GM23338 (cell line): Measurements from ENCODE around the gene CLN6.

ENCODE experiments used
- CREB1 ChIP-seq: fragments of 250-450 bp; sonication (Bioruptor Pico); IDR thresholded peaks from 2 replicates; pipeline ENCODE4 v1.5.0; 2020; ENCODE audit warnings: low read depth, mild to moderate bottlenecking, moderate library complexity
- EZH2 ChIP-seq: fragments of 200-600 bp; sonication (generic); IDR thresholded peaks from one replicate; pipeline ENCODE4 v1.8.0; 2017; ENCODE audit warnings: antibody characterized with exemption, mild to moderate bottlenecking, low read depth; ENCODE audit not compliant: unreplicated experiment
- EZH2phosphoT487 ChIP-seq: fragments of 200-600 bp; sonication (generic); IDR thresholded peaks from one replicate; pipeline ENCODE4 v1.8.1; 2018; ENCODE audit warnings: antibody characterized with exemption; ENCODE audit not compliant: unreplicated experiment
- JUNB ChIP-seq: IDR thresholded peaks from one replicate; pipeline ENCODE4 v1.6.1; 2016; ENCODE audit warnings: antibody characterized with exemption; ENCODE audit not compliant: unreplicated experiment
- NANOG ChIP-seq: IDR thresholded peaks from 2 replicates; pipeline ENCODE4 v1.6.1; 2016; ENCODE audit warnings: antibody characterized with exemption, borderline replicate concordance
- POLR2AphosphoS5 ChIP-seq: IDR thresholded peaks from 2 replicates; pipeline ENCODE4 v1.6.1; 2016; ENCODE audit warnings: antibody characterized with exemption, low read depth
- STAT1 ChIP-seq: IDR thresholded peaks from one replicate; pipeline ENCODE4 v1.6.1; 2016; ENCODE audit warnings: antibody characterized with exemption; ENCODE audit not compliant: unreplicated experiment
- ZNF114 ChIP-seq: fragments of 250-450 bp; sonication (Bioruptor Pico); IDR thresholded peaks from 2 replicates; pipeline ENCODE4 v1.5.0; 2020; ENCODE audit warnings: mild to moderate bottlenecking, moderate library complexity
- ZNF331 ChIP-seq: fragments of 250-450 bp; sonication (Bioruptor Pico); IDR thresholded peaks from 2 replicates; pipeline ENCODE4 v1.5.0; 2020; ENCODE audit warnings: low read depth, mild to moderate bottlenecking, moderate library complexity
- TF ChIP-seq, protein P1 (sequence below), 2 experiments: fragments of 200-600 bp in 1 of 2; sonication (generic) in 1 of 2; conservative IDR thresholded peaks; 2 replicates each; pipeline versions ENCODE4 v1.5.1 to v1.6.1; 2016 to 2017; ENCODE audit warnings: antibody characterized with exemption in 2 of 2, low read depth in 2 of 2, mild to moderate bottlenecking in 2 of 2, moderate library complexity in 1 of 2
- TF ChIP-seq, protein P2 (sequence below): IDR thresholded peaks from one replicate; pipeline ENCODE4 v1.6.1; 2018; ENCODE audit warnings: antibody characterized with exemption; ENCODE audit not compliant: unreplicated experiment
- TF ChIP-seq, protein P3 (sequence below): fragments of 250-450 bp; sonication (Bioruptor Pico); IDR thresholded peaks from 2 replicates; pipeline ENCODE4 v1.5.0; 2020; ENCODE audit warnings: mild to moderate bottlenecking, moderate library complexity
- TF ChIP-seq, protein P4 (sequence below): IDR thresholded peaks from 2 replicates; pipeline ENCODE4 v1.6.1; 2016; ENCODE audit warnings: antibody characterized with exemption

DNA sequence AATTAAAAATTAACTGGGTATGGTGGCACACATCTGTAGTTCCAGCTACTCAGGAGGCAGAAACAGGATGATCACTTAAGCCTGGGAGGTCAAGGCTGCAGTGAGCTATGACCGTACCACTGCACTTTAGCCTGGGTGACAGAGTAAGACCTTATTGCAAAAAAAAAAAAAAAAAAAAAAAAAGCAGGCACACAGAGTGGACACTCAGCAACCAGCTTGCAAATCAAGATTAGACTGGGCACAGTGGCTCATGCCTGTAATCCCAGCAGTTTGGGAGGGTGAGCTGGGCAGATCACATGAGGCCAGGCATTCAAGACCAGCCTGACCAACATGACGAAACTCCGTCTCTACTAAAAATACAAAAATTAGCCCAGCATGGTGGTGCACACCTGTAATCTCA is 5.4 kb downstream of the CLN6 start:
- TF ChIP-seq EZH2 = no peak
- TF ChIP-seq POLR2AphosphoS5 = no peak
- TF ChIP-seq, protein P1, sequence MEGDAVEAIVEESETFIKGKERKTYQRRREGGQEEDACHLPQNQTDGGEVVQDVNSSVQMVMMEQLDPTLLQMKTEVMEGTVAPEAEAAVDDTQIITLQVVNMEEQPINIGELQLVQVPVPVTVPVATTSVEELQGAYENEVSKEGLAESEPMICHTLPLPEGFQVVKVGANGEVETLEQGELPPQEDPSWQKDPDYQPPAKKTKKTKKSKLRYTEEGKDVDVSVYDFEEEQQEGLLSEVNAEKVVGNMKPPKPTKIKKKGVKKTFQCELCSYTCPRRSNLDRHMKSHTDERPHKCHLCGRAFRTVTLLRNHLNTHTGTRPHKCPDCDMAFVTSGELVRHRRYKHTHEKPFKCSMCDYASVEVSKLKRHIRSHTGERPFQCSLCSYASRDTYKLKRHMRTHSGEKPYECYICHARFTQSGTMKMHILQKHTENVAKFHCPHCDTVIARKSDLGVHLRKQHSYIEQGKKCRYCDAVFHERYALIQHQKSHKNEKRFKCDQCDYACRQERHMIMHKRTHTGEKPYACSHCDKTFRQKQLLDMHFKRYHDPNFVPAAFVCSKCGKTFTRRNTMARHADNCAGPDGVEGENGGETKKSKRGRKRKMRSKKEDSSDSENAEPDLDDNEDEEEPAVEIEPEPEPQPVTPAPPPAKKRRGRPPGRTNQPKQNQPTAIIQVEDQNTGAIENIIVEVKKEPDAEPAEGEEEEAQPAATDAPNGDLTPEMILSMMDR (conservative IDR thresholded peaks at IDR 0.05; ENCODE audit: low read depth in 2 of 2) = no peak
- TF ChIP-seq, protein P2, sequence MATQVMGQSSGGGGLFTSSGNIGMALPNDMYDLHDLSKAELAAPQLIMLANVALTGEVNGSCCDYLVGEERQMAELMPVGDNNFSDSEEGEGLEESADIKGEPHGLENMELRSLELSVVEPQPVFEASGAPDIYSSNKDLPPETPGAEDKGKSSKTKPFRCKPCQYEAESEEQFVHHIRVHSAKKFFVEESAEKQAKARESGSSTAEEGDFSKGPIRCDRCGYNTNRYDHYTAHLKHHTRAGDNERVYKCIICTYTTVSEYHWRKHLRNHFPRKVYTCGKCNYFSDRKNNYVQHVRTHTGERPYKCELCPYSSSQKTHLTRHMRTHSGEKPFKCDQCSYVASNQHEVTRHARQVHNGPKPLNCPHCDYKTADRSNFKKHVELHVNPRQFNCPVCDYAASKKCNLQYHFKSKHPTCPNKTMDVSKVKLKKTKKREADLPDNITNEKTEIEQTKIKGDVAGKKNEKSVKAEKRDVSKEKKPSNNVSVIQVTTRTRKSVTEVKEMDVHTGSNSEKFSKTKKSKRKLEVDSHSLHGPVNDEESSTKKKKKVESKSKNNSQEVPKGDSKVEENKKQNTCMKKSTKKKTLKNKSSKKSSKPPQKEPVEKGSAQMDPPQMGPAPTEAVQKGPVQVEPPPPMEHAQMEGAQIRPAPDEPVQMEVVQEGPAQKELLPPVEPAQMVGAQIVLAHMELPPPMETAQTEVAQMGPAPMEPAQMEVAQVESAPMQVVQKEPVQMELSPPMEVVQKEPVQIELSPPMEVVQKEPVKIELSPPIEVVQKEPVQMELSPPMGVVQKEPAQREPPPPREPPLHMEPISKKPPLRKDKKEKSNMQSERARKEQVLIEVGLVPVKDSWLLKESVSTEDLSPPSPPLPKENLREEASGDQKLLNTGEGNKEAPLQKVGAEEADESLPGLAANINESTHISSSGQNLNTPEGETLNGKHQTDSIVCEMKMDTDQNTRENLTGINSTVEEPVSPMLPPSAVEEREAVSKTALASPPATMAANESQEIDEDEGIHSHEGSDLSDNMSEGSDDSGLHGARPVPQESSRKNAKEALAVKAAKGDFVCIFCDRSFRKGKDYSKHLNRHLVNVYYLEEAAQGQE = no peak
- TF ChIP-seq JUNB = no peak
- TF ChIP-seq EZH2phosphoT487 = no peak
- no peak for TF ChIP-seq CREB1
- TF ChIP-seq, protein P3, sequence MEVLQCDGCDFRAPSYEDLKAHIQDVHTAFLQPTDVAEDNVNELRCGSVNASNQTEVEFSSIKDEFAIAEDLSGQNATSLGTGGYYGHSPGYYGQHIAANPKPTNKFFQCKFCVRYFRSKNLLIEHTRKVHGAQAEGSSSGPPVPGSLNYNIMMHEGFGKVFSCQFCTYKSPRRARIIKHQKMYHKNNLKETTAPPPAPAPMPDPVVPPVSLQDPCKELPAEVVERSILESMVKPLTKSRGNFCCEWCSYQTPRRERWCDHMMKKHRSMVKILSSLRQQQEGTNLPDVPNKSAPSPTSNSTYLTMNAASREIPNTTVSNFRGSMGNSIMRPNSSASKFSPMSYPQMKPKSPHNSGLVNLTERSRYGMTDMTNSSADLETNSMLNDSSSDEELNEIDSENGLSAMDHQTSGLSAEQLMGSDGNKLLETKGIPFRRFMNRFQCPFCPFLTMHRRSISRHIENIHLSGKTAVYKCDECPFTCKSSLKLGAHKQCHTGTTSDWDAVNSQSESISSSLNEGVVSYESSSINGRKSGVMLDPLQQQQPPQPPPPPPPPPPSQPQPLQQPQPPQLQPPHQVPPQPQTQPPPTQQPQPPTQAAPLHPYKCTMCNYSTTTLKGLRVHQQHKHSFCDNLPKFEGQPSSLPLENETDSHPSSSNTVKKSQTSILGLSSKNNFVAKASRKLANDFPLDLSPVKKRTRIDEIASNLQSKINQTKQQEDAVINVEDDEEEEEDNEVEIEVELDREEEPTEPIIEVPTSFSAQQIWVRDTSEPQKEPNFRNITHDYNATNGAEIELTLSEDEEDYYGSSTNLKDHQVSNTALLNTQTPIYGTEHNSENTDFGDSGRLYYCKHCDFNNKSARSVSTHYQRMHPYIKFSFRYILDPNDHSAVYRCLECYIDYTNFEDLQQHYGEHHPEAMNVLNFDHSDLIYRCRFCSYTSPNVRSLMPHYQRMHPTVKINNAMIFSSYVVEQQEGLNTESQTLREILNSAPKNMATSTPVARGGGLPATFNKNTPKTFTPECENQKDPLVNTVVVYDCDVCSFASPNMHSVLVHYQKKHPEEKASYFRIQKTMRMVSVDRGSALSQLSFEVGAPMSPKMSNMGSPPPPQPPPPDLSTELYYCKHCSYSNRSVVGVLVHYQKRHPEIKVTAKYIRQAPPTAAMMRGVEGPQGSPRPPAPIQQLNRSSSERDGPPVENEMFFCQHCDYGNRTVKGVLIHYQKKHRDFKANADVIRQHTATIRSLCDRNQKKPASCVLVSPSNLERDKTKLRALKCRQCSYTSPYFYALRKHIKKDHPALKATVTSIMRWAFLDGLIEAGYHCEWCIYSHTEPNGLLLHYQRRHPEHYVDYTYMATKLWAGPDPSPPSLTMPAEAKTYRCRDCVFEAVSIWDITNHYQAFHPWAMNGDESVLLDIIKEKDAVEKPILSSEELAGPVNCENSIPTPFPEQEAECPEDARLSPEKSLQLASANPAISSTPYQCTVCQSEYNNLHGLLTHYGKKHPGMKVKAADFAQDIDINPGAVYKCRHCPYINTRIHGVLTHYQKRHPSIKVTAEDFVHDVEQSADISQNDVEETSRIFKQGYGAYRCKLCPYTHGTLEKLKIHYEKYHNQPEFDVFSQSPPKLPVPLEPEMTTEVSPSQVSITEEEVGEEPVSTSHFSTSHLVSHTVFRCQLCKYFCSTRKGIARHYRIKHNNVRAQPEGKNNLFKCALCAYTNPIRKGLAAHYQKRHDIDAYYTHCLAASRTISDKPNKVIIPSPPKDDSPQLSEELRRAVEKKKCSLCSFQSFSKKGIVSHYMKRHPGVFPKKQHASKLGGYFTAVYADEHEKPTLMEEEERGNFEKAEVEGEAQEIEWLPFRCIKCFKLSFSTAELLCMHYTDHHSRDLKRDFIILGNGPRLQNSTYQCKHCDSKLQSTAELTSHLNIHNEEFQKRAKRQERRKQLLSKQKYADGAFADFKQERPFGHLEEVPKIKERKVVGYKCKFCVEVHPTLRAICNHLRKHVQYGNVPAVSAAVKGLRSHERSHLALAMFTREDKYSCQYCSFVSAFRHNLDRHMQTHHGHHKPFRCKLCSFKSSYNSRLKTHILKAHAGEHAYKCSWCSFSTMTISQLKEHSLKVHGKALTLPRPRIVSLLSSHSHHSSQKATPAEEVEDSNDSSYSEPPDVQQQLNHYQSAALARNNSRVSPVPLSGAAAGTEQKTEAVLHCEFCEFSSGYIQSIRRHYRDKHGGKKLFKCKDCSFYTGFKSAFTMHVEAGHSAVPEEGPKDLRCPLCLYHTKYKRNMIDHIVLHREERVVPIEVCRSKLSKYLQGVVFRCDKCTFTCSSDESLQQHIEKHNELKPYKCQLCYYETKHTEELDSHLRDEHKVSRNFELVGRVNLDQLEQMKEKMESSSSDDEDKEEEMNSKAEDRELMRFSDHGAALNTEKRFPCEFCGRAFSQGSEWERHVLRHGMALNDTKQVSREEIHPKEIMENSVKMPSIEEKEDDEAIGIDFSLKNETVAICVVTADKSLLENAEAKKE = no peak
- TF ChIP-seq ZNF331 = no peak
- TF ChIP-seq ZNF114 (CRISPR knock-in tag) = no peak
- no peak for TF ChIP-seq NANOG
- TF ChIP-seq, protein P4, sequence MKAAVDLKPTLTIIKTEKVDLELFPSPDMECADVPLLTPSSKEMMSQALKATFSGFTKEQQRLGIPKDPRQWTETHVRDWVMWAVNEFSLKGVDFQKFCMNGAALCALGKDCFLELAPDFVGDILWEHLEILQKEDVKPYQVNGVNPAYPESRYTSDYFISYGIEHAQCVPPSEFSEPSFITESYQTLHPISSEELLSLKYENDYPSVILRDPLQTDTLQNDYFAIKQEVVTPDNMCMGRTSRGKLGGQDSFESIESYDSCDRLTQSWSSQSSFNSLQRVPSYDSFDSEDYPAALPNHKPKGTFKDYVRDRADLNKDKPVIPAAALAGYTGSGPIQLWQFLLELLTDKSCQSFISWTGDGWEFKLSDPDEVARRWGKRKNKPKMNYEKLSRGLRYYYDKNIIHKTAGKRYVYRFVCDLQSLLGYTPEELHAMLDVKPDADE = no peak
- no peak for TF ChIP-seq STAT1
